Uterus (tissue), 2 donors: ENCODE data around the gene LRRC4C.

Experiments used
- POLR2A ChIP-seq, 2 donors: fragments of 450-650 bp; IDR thresholded peaks; one replicate each; pipeline ENCODE4 v1.6.1; 2016; ENCODE audit warnings: antibody characterized with exemption in 2 of 2, mild to moderate bottlenecking in 1 of 2, moderate library complexity in 1 of 2
- TF ChIP-seq, protein P1 (sequence below), 4 experiments: fragments of 200-600 bp in 2 of 4; fragments of 450-650 bp in 2 of 4; sonication (generic) in 2 of 4; IDR thresholded peaks; one replicate each; pipeline ENCODE4 v1.5.1; 2016 to 2019; ENCODE audit warnings: antibody characterized with exemption in 4 of 4, mild to moderate bottlenecking in 2 of 4, moderate library complexity in 1 of 4

- TF ChIP-seq, protein P1, sequence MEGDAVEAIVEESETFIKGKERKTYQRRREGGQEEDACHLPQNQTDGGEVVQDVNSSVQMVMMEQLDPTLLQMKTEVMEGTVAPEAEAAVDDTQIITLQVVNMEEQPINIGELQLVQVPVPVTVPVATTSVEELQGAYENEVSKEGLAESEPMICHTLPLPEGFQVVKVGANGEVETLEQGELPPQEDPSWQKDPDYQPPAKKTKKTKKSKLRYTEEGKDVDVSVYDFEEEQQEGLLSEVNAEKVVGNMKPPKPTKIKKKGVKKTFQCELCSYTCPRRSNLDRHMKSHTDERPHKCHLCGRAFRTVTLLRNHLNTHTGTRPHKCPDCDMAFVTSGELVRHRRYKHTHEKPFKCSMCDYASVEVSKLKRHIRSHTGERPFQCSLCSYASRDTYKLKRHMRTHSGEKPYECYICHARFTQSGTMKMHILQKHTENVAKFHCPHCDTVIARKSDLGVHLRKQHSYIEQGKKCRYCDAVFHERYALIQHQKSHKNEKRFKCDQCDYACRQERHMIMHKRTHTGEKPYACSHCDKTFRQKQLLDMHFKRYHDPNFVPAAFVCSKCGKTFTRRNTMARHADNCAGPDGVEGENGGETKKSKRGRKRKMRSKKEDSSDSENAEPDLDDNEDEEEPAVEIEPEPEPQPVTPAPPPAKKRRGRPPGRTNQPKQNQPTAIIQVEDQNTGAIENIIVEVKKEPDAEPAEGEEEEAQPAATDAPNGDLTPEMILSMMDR (IDR thresholded peaks at IDR 0.05) = no peak
- TF ChIP-seq POLR2A (IDR thresholded peaks at IDR 0.05) = no peak
These were observed 142.7 kb downstream of the LRRC4C start for GRCh38 chr11:41316751-41317150.
